Endometrial microvascular endothelial cells (primary cell): Measurements from ENCODE around the gene YTHDF2. TPM values are rescaled to one million over a fixed set of nuclear protein-coding genes. Genes with fewer than 3 reads are reported as not detected.

Source experiments
- in situ Hi-C: cut with HindIII; loops from 2 replicates; pipeline ENCODE4 v1.10.0; 2017; ENCODE audit warnings: low sequenced_read_pairs, low pct_unique_long_range_greater_than_20kb; ENCODE audit errors: inconsistent ontology term
- total RNA-seq: library from RNA; depleted of rRNA; stranded (reverse); fragments of >200 nt; gene quantifications from one replicate; pipeline ENCODE4 v1.2.3, GENCODE V29; 2015; ENCODE audit errors: inconsistent ontology term

The YTHDF2 gene
- total RNA-seq, 1 donor from 2014 or later = 66.2 TPM

DNA sequence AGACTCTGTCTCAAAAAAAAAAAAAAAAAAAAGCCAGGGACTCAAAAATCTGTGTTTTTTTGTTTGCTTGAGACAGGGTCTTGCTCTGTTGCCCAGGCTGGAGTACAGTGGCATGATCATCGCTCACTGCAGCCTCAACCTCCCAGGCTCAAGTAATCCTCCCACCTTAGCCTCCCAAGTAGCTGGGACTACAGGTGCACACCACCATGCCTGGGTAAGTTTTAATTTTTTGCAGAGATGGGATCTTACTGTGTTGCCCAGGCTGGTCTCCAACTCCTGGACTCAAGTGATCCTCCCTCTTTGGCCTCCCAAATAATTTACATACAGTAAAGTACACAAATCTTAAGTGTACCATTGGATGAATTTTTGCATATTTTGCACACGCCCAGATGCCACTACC is 55.2 kb downstream of the YTHDF2 start:
- in situ Hi-C loops = loop anchor here (10.0 kb wide), 1 partner anchor 47 kb away; no protein-coding TSS in a partner anchor

DNA sequence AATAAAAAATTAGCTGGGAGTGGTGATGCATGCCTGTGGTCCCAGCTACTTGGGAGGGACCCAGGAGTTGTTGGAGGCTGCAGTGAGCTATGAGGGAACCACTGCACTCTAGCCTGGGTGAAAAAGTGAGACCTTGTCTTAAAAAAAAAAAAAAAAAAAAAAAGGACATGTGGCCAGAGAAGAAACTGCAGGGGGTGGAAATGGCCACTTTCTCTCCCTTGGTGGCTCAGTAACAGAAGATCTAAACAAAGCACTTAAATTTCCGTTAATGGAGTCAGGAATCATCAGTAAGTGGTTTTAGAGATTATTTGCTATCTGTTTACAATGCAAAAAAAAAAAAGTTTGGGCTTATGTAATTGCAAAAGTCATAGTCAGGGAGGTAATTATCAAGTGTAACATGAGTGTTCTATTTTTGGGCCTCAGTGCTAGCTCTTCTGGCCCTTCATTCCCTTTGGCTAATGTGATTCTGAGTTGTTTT is 55.9 kb downstream of the YTHDF2 start:
- in situ Hi-C loops = loop anchor here (10.0 kb wide), 1 partner anchor 48 kb away; no protein-coding TSS in a partner anchor

GRCh38 chr1:28794582-28794981 is 57.8 kb downstream of the YTHDF2 start:
- in situ Hi-C loops = loop anchor here (10.0 kb wide), 1 partner anchor 50 kb away; no protein-coding TSS in a partner anchor

DNA sequence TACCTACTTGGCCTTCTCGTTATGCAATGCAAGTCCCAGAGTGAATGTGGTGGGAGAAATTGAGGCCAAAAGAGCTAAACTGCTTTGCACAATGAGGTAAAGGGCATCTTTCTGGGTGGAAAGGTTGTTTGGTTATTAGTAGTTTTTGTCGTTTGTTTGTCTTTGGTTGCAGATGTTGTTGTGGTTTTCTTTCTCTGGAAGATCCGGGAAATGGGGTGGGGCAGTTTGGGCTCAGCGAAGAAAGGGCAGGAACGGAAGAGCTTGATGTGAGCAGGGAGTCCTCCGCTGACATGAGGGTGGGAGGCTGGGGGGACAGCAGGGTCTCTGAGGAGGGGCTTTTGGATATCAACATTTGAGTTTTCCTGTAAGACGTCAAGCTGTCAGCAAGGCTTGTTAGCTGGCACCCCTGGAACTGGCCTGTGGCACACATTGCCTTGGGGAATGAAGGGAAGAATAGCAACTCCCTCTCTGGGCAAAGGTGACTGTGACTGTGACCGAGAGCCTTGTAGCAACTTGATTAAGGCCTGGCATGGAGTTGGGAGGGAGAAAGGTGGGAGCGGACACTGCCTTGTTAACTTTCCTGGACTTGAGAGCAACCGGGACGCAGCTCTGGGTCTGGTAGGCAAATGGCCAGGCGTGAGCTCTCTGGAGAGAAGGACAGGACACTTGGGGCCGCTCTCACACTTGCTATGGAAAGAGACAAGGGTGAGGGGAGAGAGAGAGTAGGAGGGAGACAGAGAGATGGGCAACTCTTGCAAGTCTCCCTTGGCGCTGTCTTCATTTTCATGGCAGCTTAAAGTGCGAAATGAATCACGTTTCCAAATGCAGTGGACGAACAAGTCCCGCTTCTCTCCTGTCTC is 59.8 kb downstream of the YTHDF2 start:
- in situ Hi-C loops = loop anchor here (10.0 kb wide), 1 partner anchor 52 kb away; no protein-coding TSS in a partner anchor

DNA sequence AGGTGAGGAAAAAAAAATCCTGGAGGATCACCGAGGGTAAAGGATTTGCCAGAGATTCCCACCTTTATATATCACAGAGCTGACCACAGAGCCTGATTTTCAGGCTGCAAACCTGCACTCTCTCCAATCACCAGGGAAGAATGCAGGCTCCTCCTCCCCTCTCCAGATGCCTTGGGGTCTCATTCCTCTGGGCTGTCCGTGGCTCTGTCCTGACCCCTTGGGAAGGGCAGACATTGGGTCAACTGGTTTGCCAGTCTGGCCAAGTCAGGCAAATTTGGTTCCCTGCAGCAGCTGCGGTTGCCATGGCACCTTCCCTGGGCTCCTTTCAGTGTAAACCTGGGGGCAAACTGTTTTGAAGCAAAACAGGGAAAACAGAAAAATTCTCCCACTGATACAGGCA is 63.6 kb downstream of the YTHDF2 start:
- in situ Hi-C loops = no loop called here

DNA sequence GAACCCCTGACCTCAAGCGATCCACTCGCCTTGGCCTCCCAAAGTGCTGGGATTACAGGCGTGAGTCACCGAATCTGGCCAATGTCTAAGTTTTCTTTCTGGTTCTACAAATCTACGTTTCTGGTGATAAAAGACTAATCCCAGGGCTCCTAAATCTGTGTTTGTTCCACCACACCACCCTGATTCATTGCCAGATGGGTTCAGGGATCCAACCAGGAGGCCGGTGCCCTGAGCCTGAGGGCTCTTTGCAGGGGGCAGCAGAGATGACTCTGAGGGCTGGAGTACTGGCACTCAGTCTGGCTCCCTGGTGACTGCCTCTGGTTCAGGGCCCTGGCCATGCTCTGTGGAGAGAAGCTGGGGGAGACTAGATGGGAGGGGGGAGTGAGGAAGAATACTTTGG is 64.7 kb downstream of the YTHDF2 start:
- in situ Hi-C loops = no loop called here

DNA sequence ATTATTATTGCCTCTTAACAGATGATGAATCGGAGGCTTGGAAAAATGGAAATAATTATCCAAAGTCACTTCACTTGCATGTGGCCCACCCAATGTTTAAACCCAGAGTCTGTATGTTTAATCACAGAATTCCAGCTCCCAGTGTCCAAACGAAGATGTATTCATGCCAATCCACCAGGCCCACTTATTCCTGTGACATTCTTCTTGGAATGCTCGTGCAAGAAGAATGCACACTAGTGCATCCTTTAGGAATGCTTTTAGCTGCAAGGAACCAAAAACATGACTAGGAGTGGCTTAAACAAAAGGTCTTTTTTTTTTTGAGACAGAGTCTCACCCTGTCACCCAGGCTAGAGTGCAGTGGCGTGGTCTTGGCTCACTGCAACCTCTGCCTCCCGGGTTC is 66.3 kb downstream of the YTHDF2 start:
- in situ Hi-C loops = no loop called here

DNA sequence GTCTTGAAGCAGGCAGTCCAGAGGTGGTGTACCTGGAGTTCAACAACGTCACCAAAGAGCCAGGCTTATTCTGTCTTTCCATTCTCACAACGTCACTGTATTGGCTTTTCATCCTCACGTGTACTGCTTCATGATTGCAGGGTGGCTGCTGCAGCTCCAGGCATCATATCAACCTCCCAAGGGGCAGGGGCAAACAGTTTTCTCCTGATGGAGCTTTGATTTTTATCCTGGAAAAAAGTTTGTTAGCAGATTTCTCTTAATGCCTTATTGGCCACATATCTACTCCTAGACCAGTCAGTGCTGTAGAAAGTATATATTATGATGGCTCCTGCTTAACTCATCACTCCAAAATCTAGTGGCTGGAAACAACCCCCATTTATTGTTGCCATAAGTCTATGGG is 66.9 kb downstream of the YTHDF2 start:
- in situ Hi-C loops = no loop called here

- in situ Hi-C loops = no loop called here
Observed at GRCh38 chr1:28804071-28804470, 67.3 kb downstream of the YTHDF2 start.

DNA sequence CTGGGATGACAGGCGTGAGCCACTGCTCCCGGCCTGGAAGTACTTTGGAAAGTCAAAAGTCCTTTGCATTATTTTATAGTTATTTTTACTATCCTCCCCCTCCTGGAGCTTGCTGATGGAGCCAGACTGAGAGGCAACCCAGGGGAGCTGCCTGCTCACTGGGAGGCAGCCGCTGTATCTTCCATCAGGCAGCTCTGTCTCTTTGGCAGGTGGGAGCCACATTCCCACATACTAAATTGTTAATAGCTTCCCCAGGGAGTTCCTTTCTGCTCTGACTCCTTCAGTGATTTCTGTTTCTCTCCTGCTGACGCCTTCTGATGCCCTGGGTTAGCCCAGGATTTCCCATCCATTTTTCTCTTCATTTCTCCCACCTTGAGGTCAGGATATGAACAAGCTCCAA is 70.3 kb downstream of the YTHDF2 start:
- in situ Hi-C loops = no loop called here

GRCh38 chr1:28807986-28808385 is 71.2 kb downstream of the YTHDF2 start:
- in situ Hi-C loops = no loop called here

- in situ Hi-C loops = no loop called here
Observed at GRCh38 chr1:28811369-28811765, 74.6 kb downstream of the YTHDF2 start.

DNA sequence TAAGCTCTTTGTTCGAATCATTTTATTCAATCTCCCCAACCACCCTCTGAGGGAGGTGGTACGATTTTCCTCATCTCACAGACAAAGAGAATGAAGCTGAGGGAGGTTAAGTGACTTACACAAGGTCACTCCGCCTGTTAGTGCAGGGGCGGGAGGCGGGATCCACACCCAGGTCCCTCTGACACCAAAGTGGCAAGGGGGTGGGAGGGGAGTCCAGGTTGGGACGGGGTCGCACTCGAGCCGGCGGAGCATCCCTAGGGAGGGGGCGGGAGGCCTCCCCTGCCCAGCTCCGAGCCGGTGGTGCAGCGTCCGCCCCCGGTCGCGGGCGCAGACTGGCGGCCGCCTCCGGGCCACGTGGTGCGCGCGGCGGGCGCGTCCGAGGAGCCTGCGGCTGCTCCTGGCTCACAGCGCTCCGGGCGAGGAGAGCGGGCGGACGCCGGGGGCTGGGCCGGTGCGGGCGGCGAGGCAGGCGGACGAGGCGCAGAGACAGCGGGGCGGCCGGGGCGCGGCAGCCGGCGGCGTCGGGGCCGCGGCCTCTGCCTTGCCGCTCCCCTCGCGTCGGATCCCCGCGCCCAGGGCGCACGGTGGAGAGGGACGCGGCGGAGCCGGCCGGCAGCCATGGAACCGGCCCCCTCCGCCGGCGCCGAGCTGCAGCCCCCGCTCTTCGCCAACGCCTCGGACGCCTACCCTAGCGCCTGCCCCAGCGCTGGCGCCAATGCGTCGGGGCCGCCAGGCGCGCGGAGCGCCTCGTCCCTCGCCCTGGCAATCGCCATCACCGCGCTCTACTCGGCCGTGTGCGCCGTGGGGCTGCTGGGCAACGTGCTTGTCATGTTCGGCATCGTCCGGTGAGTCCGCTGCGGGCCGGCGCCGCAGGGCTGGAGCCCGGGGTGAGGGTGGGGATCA is 75.3 kb downstream of the YTHDF2 start, which contains the start of gene OPRD1:
Gene OPRD1, plus strand, starts transcription at position 405 of the 903 bp plus-strand sequence. Its CDS starts 214 bp downstream, at position 619.
- in situ Hi-C loops = no loop called here

DNA sequence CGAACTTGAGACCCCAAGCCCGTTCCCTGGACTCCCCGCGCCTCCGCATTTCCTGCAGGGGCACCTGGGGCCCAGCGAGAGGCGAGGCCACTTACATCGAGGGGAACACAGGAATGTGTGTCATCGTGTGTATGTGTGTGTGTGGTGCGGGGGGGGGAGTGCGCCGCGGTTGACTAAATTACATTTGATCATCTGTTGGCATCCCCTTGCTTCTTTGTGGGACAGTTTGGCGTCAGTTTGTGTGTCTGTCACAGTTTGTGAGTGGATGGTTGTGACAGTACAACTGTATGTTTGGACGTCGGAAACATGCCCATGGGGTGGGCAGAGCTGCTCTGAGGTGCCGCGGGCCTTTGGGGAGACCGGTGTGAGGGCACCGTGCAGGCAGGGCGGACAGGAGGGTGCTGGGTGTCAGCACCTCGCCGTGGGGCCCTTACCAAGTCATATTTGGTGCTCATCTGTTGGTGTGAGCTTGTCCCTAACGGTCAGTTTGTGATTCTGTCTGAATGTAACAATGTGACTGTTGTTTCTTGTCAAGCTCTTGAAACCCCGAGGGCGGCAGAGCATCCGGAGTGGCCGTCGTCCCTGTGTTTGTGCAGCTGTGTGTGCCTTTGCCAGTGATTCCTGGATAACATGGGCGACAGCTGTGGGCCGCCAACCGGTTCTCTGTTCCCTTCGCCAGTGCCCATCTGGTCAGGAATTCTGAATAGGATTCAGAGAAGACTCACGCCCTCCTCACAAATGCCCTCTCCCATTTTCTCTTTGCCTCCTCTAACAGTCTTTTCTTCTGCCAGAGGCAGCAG is 76.1 kb downstream of the YTHDF2 start:
- in situ Hi-C loops = no loop called here

DNA sequence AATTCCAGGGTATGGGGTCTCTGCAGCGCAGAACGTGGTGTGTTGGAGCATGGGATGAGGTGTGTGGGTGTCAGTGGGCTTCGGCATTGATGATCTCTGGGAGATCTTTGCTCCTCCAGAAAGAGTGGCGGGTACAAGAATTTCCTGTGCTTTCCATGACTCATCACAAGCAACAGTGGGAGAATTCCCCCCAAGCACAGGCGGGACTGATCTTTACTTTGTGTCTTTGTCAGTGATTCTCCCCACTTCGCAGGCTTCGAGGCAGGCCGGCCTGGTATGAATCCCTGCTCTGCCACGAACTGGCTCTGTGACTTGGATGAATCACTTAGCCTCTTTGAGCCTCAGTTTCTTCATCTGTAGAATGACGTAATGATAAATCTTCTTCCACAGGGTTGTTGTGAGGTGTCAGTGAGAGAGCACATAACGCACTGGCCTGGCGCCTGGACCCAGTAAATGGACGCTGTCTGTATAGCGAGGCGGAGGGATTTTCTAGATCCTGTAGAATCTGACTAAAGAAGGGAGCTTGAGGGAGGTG is 77.3 kb downstream of the YTHDF2 start:
- in situ Hi-C loops = no loop called here

DNA sequence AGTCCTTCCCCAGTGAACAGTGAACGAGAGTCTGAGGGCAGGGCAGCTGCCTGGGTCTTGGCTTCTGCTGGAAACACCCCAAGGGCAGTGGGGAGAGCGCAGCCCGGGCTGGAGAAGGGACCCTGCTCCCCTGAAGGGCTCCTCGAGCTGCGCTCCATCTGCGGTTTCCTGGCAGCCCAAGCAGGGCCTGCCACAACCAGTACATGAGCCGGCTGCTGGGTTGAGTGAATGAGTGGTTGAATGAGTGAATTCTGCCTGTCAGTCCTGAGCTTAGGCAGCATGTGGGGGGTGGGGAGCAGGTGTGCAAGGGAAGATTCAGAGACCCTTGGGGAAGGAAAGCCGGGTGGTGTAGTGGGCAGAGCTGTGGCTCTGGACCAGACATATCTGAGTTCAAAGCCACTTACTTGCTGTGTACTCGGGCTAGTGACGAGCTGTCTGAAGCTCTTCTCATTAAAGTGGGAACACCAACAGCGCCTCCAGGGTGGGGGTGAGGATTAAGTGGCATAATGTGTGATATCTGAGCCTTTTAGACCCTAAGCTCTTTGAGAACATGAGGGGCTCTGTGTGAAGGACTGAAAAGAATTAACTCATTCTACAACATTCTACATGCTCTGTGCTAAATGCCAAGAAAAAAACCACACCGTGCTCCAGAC is 78.9 kb downstream of the YTHDF2 start:
- in situ Hi-C loops = no loop called here

DNA sequence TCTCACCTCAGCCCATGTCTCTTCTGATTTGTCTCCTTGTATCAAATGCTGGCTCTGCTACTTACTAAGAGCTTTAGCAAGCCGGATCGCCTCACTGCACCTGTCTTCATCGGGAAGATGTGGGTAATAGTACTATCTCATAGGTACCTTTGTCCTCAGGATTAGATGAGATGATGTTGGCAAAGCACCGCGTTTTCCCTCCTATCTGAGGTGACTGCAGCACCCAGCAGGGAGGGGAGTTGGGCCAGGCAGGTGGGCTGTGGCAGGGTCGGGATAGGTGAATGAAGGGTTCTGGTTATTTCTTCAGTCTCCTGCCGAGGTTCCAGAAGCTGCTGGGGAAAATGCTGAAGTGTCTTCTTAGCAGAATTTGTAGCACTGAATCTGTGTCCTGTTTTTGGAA is 80.4 kb downstream of the YTHDF2 start:
- in situ Hi-C loops = no loop called here

GRCh38 chr1:28819020-28819419 is 82.3 kb downstream of the YTHDF2 start:
- in situ Hi-C loops = no loop called here
